Testis (tissue), 3 donors: ENCODE results near the gene NDUFA11. TPM values are rescaled to one million over a fixed set of nuclear protein-coding genes. Genes with fewer than 3 reads are reported as not detected.
A peak's percentile ranks its signal among the peaks of the same experiment; 100 is the strongest.

Experiments used
- DNase-seq: peaks from one replicate; pipeline ENCODE4 v3.0.0-alpha.2; 2019
- H3K27ac ChIP-seq, 2 donors: fragments of 200-600 bp; sonication (generic); one replicate each; pipeline ENCODE4 v1.5.1; 2019
- H3K27me3 ChIP-seq: fragments of 200-600 bp; sonication (generic); one replicate; pipeline ENCODE4 v1.5.1; 2019
- H3K36me3 ChIP-seq: fragments of 200-600 bp; sonication (generic); one replicate; pipeline ENCODE4 v1.5.1; 2017; ENCODE audit warnings: low read depth; ENCODE audit errors: missing control alignments
- H3K4me1 ChIP-seq: fragments of 200-600 bp; sonication (generic); one replicate; pipeline ENCODE4 v1.5.1; 2019
- H3K4me3 ChIP-seq, 2 donors: fragments of 200-600 bp; sonication (generic); one replicate each; pipeline ENCODE4 v1.5.1; 2017 to 2019
- H3K9me3 ChIP-seq: fragments of 200-600 bp; sonication (generic); one replicate; pipeline ENCODE4 v1.5.1; 2017
- POLR2A ChIP-seq: fragments of 450-650 bp; IDR thresholded peaks from one replicate; pipeline ENCODE4 v1.6.1; 2017; ENCODE audit warnings: antibody characterized with exemption, mild to moderate bottlenecking, moderate library complexity
- WGBS, 2 donors: methylation state at CpG; one replicate each; pipeline ENCODE4 v1.1.5; 2018; 5-methylcytosine and 5-hydroxymethylcytosine counted together
- intact Hi-C: fragments of 100-400 bp; cut with DNase I; formaldehyde crosslinking; loops from one replicate; pipeline ENCODE4 v1.15.1; 2023; ENCODE audit warnings: low total_unique reads
- polyA plus RNA-seq: library from polyadenylated mRNA; stranded (reverse); fragments of 350-450 nt; fragmentation: Illumina TruSeq; extraction: RNeasy Lipid Tissue Mini Kit (QIAGEN cat#74804); gene quantifications from one replicate; pipeline ENCODE4 v1.2.3, GENCODE V29; 2014; ENCODE audit warnings: low read depth, low replicate concordance; ENCODE audit not compliant: insufficient read depth
- total RNA-seq, 2 donors: library from RNA; depleted of rRNA; stranded (reverse); fragments of >200 nt; gene quantifications; one replicate each; pipeline ENCODE4 v1.2.3, GENCODE V29; 2016
- TF ChIP-seq, protein P1 (sequence below), 3 experiments: fragments of 450-650 bp in 2 of 3; fragments of 200-600 bp in 1 of 3; sonication (generic) in 1 of 3; IDR thresholded peaks; one replicate each; pipeline ENCODE4 v1.5.1; 2016 to 2019; ENCODE audit warnings: antibody characterized with exemption in 3 of 3, mild to moderate bottlenecking in 2 of 3, moderate library complexity in 1 of 3

The NDUFA11 gene
- total and polyA plus RNA-seq, 3 donors from 2014 or later: 167 to 194 (median 170) TPM

DNA sequence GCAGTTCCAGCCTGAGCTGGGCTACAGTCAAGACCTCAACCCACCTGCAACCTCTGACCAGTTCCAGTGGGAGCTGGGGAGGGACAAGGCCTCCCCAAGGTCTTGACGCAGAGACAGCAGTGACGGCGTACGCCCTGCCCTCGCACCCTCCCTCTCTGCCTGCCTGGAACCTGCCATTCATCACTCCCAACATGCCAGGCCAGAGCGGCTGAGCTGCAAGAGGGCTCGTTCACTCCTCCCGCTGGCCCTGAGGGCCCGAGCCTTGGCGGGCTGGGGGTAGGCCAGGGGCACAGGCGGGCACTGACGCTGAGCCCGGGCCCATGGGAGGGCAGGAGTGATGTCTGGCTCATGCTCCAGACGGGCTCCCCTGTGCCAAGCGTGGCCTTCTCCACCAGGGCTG, 8.2 kb downstream of the NDUFA11 start:
- no peaks in the 10 kb centered on the region for H3K36me3 ChIP-seq
- H3K9me3 ChIP-seq: no peaks in the 10 kb centered on the region
- WGBS, 2 donors: 50 to 65% methylated on average over 13 to 15 of the region's 15 CpGs
- H3K4me1 ChIP-seq: peaks cover 18% of the 10 kb centered on the region
- intact Hi-C loops: no loop called here
- H3K27me3 ChIP-seq: no peaks in the 10 kb centered on the region
- no peak overlapping the region for H3K4me3 ChIP-seq
- peak; percentile 61 for DNase-seq
- TF ChIP-seq, protein P1, sequence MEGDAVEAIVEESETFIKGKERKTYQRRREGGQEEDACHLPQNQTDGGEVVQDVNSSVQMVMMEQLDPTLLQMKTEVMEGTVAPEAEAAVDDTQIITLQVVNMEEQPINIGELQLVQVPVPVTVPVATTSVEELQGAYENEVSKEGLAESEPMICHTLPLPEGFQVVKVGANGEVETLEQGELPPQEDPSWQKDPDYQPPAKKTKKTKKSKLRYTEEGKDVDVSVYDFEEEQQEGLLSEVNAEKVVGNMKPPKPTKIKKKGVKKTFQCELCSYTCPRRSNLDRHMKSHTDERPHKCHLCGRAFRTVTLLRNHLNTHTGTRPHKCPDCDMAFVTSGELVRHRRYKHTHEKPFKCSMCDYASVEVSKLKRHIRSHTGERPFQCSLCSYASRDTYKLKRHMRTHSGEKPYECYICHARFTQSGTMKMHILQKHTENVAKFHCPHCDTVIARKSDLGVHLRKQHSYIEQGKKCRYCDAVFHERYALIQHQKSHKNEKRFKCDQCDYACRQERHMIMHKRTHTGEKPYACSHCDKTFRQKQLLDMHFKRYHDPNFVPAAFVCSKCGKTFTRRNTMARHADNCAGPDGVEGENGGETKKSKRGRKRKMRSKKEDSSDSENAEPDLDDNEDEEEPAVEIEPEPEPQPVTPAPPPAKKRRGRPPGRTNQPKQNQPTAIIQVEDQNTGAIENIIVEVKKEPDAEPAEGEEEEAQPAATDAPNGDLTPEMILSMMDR (IDR thresholded peaks at IDR 0.05): no peak
- no peak for TF ChIP-seq POLR2A
- peak overlapping the region in 1 of 2 donors; percentile 19 for H3K27ac ChIP-seq

DNA sequence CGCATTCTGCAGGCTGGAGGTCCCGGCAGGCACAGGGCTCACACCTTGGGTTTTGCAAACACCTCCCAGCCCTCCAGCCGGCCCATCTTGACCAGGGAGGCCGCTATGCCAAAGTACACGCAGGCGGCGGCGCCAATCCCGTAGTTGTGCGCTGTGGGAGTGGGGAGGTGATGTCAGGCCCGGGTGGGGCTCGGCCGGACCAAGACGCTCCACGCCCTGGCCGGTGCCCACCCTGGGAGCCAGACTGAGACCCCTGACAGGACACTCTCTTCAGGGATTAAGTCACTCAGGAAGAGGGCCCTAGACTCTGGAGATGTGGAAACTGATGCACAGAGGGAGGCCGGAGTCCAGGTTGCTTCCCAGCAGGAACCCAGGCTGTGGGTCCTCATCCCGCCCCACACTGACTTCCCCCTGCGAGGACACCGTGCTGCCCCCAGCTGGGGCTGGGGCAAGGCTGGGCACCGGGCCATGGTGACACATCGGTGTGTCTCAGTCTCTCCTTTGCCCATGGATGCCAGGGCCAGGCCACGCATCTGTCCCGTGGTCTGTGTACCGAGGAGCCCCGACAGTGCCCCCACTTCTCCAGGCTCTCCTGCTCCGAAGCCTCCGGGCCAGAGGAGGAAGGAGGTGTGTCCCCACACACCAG, 8.8 kb downstream of the NDUFA11 start:
- intact Hi-C loops: no loop called here
- no peak for DNase-seq
- WGBS, 2 donors: 71 to 75% methylated on average over 14 to 28 of the region's 28 CpGs
- TF ChIP-seq, protein P1 (IDR thresholded peaks at IDR 0.05): no peak
- TF ChIP-seq POLR2A: no peak
- Histone ChIP-seq H3K4me3 (no peak overlapping the region), H3K4me1 (peaks cover 18% of the 10 kb centered on the region), H3K27me3 (no peaks in the 10 kb centered on the region), H3K9me3 (no peaks in the 10 kb centered on the region), H3K27ac (peak overlapping the region in 1 of 2 donors; percentile 19), H3K36me3 (no peaks in the 10 kb centered on the region)

DNA sequence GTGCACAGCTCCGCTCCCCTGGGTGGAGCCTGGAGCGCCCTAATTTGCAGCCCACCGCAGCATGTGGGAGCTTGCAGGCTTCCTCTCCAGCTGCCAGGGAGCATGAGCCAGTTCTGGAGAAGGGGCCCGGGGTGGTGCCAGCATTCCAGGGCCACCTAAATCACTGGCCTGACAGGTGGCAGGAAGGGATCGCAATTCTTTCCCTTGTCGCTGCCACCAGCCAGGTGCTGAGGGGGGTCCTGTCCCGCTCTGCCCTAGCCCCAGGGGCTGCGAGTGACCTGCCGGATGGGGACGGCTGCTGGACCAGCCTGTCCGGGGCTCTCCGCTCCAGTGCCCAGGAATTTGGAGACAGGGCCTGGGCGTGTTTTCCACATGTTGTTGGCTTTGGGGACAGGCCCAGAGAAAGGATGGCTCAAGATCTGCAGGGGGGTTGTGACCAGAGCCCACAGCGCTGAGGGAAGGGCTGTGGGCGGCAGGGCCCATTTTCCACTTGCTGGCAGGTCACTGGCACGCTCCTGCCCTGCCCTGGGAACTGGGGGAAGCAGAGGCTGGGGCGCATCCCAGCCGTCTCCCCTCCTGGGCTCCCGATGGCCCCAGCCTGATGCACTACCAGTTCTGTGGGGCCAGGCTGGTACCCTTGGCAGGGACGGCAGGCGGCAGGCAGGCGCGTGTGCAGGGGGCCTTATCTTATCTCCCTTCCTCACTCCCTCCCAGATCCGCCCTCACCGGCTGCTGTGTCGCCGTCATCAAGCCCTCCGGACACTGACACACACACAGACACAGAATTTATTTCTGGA, 9.5 kb downstream of the NDUFA11 start:
- no peaks in the 10 kb centered on the region for H3K36me3 ChIP-seq
- TF ChIP-seq, protein P1 (IDR thresholded peaks at IDR 0.05): no peak
- no peak for TF ChIP-seq POLR2A
- peak overlapping the region in 1 of 2 donors; percentile 19 for H3K27ac ChIP-seq
- H3K27me3 ChIP-seq: no peaks in the 10 kb centered on the region
- no peaks in the 10 kb centered on the region for H3K9me3 ChIP-seq
- intact Hi-C loops: no loop called here
- no peak overlapping the region for H3K4me3 ChIP-seq
- DNase-seq: peak; percentile 81
- WGBS, 2 donors: 65 to 66% methylated on average over 23 to 28 of the region's 28 CpGs
- H3K4me1 ChIP-seq: peaks cover 18% of the 10 kb centered on the region

DNA sequence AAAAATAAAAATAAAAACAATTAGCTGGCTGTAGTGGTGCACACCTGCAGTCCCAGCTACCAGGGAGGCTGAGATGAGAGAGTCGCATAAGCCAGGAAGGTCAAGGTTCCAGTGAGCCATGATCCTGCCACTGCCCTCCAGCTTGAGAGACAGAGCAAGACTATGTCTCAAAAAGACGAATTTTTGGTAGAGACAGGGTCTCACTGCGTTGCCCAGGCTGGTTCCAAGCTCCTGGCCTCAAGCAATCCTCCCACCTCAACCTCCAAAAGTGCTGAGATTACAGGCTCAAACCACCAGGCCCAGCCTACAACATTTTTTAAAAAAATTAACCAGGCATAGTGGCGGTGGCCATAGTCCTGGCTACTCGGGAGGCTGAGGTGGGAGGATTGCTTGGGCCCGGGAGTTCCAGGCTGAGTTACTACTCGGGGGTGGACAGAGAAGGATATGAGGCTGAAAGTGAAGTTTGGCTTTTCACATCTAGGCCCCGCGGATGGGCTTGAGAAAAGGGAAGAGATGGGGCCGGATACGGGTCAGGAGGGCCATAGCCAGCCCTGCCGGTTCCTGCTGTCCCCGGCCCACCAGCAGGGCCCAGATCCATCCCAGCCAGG, 10.2 kb downstream of the NDUFA11 start:
- Histone ChIP-seq H3K9me3 (no peaks in the 10 kb centered on the region), H3K27me3 (no peaks in the 10 kb centered on the region), H3K36me3 (no peaks in the 10 kb centered on the region), H3K4me3 (no peak overlapping the region), H3K27ac (no peak overlapping the region), H3K4me1 (peaks cover 18% of the 10 kb centered on the region)
- no peak for DNase-seq
- intact Hi-C loops: no loop called here
- 63 to 64% methylated on average over 13 of the region's 13 CpGs for WGBS, 2 donors
- TF ChIP-seq, protein P1 (IDR thresholded peaks at IDR 0.05): no peak
- TF ChIP-seq POLR2A: no peak
